ENCODE results near the gene KIF3B. TPM values are rescaled to one million over a fixed set of nuclear protein-coding genes. Genes with fewer than 3 reads are reported as not detected.

The KIF3B gene
- total RNA-seq, 4 donors from 2014 or later: 8.5 to 14.1 (median 11.4) TPM

- no peak for DNase-seq
- Histone ChIP-seq H3K27ac (no peak overlapping the region), H3K4me1 (peaks cover 7 to 88% (median 48%) of the 10 kb centered on the region in 3 donors), H3K36me3 (peaks cover 0 to 7% (median 0%) of the 10 kb centered on the region in 3 donors), H3K4me3 (no peak overlapping the region), H3K9me3 (no peaks in the 10 kb centered on the region), H3K27me3 (no peaks in the 10 kb centered on the region)
- intact Hi-C loops (cut with DNase I): no loop called here
- 14 to 17% methylated on average over 4 of the region's 4 CpGs for WGBS, 2 donors
- no peak for TF ChIP-seq POLR2A (IDR thresholded peaks at IDR 0.05)
Observed at GRCh38 chr20:32362901-32363364, 85.5 kb downstream of the KIF3B start.

GRCh38 chr20:32363492-32363891 is 86.0 kb downstream of the KIF3B start:
- Histone ChIP-seq H3K27ac (peak overlapping the region in 1 of 4 donors; percentile 5), H3K9me3 (no peaks in the 10 kb centered on the region), H3K27me3 (no peaks in the 10 kb centered on the region), H3K4me1 (peaks cover 7 to 93% (median 48%) of the 10 kb centered on the region in 3 donors), H3K4me3 (no peak overlapping the region), H3K36me3 (peaks cover 0 to 7% (median 0%) of the 10 kb centered on the region in 3 donors)
- intact Hi-C loops (cut with DNase I): no loop called here
- no peak for DNase-seq
- 63 to 72% methylated on average over 2 of the region's 2 CpGs for WGBS, 2 donors
- no peak for TF ChIP-seq CTCF (IDR thresholded peaks at IDR 0.05)
- TF ChIP-seq POLR2A (IDR thresholded peaks at IDR 0.05): no peak

GRCh38 chr20:32364554-32365208 is 87.2 kb downstream of the KIF3B start:
- Histone ChIP-seq H3K27me3 (no peaks in the 10 kb centered on the region), H3K4me1 (peaks cover 7 to 96% (median 47%) of the 10 kb centered on the region in 3 donors), H3K27ac (no peak overlapping the region), H3K9me3 (no peaks in the 10 kb centered on the region), H3K4me3 (no peak overlapping the region), H3K36me3 (peaks cover 0 to 18% (median 0%) of the 10 kb centered on the region in 3 donors)
- WGBS, 2 donors: 70 to 88% methylated on average over 5 to 7 of the region's 7 CpGs
- DNase-seq: no peak
- TF ChIP-seq POLR2A (IDR thresholded peaks at IDR 0.05): no peak
- no peak for TF ChIP-seq CTCF (IDR thresholded peaks at IDR 0.05)
- intact Hi-C loops (cut with DNase I): no loop called here

GRCh38 chr20:32365564-32365963 is 88.1 kb downstream of the KIF3B start:
- no peak for DNase-seq
- Histone ChIP-seq H3K36me3 (peaks cover 0 to 27% (median 0%) of the 10 kb centered on the region in 3 donors), H3K4me1 (peaks cover 7 to 87% (median 39%) of the 10 kb centered on the region in 3 donors), H3K27ac (no peak overlapping the region), H3K4me3 (no peak overlapping the region), H3K27me3 (no peaks in the 10 kb centered on the region), H3K9me3 (no peaks in the 10 kb centered on the region)
- TF ChIP-seq CTCF (IDR thresholded peaks at IDR 0.05) (no peak), POLR2A (IDR thresholded peaks at IDR 0.05) (no peak)
- intact Hi-C loops (cut with DNase I): no loop called here
- 57 to 66% methylated on average over 5 of the region's 5 CpGs for WGBS, 2 donors

- no peak overlapping the region for H3K27ac ChIP-seq
- WGBS, 2 donors: 64 to 82% methylated on average over 2 of the region's 2 CpGs
- intact Hi-C loops (cut with DNase I): no loop called here
Observed at GRCh38 chr20:32366380-32366779, 88.9 kb downstream of the KIF3B start.

GRCh38 chr20:32368323-32368722 is 90.9 kb downstream of the KIF3B start:
- Histone ChIP-seq H3K4me1 (peaks cover 4 to 60% (median 21%) of the 10 kb centered on the region in 3 donors), H3K27me3 (no peaks in the 10 kb centered on the region), H3K27ac (no peak overlapping the region), H3K36me3 (peaks cover 0 to 50% (median 0%) of the 10 kb centered on the region in 3 donors), H3K4me3 (no peak overlapping the region), H3K9me3 (no peaks in the 10 kb centered on the region)
- intact Hi-C loops (cut with DNase I): no loop called here
- no peak for DNase-seq
- TF ChIP-seq CTCF (IDR thresholded peaks at IDR 0.05) (no peak), POLR2A (IDR thresholded peaks at IDR 0.05) (no peak)

More at GRCh38 chr20:32366380-32366779, 88.9 kb downstream of the KIF3B start:
- TF ChIP-seq POLR2A (IDR thresholded peaks at IDR 0.05): no peak
- Histone ChIP-seq H3K4me3 (no peak overlapping the region), H3K36me3 (peaks cover 0 to 30% (median 0%) of the 10 kb centered on the region in 3 donors), H3K27me3 (no peaks in the 10 kb centered on the region), H3K9me3 (no peaks in the 10 kb centered on the region), H3K4me1 (peaks cover 7 to 79% (median 33%) of the 10 kb centered on the region in 3 donors)
- DNase-seq: no peak
